GM20431 (cell line): ENCODE measurements around the gene SYNPR.

Experiments used
- in situ Hi-C: fragments of 300-500 bp; cut with MseI, MboI; formaldehyde crosslinking; loops from one replicate; pipeline ENCODE4 v1.15.0; 2020; ENCODE audit warnings: low sequenced_read_pairs; ENCODE audit not compliant: unreplicated experiment

Gene SYNPR

DNA sequence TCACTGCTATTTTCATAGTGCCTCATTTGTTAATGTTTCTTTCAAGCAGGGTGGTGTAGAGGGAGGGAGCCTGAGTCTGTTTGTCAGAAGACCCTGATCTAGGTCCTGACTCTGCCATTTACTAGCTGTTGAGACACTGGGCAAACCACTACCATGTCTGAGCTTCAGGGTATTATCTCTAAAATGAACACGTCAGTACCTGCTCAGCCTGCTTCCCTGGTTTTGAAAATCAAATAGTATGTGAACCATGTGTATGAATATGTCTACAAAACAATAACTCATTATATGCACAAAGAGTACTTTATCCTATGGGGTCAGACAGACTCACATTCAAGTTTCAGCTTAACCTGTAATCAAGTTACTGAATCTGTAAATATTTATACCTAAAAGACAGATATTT is 25.1 kb downstream of the SYNPR start:
- in situ Hi-C loops = no loop called here

DNA sequence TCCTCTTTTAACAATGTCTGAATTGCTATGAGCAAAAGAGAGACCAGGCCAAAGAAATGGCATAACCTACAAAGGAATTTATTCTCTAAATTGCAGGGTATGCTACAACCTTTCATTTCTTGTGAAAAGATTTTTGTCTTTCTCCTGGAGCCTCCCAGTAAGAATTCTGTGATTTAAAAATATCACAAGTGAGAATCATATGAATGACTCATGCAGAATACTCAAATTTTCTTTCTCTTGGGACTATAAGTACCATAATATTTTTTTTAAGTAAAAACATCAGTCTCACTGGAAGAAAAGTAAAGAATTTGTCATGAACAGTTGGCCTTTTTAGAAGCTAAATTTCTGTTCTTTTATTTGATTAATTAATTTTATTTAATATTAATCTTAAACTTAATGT is 26.3 kb downstream of the SYNPR start:
- in situ Hi-C loops = no loop called here

DNA sequence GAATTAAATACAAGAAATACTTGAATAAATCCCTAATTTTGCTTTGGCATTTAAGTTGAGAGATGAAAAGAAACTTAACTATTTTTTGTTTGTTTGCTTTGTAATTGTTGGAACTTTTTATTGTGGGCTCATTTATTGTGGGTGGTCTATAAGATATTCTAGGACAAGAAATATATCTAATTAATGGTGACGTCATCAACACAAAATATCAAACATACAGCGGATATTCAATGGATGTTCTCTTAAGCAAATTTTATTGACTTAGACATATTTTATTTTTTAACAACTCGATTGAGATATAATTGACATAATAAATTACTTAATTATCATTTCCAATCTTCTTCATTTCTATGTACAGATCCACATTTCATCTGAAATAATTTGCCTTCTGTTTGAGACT is 30.0 kb downstream of the SYNPR start:
- in situ Hi-C loops = no loop called here

DNA sequence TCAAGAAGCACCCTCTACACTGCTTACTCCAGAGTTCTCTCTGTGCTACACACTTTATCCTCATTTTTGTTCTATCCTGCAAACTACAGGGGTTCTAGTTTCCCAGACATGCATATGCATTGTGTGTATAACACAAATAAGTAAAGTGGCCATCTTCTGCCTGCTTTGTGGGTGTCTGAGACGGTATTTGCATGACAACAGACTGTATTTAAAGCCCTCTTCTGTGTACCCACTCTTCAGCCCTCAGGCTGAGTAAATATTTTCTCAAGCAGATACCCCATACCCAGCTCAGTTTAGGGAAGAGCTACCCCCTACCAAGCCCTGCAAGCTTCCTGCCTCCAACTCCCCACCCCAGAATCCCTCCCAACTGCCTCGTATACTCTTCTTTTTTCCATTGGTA is 31.7 kb downstream of the SYNPR start:
- in situ Hi-C loops = no loop called here

DNA sequence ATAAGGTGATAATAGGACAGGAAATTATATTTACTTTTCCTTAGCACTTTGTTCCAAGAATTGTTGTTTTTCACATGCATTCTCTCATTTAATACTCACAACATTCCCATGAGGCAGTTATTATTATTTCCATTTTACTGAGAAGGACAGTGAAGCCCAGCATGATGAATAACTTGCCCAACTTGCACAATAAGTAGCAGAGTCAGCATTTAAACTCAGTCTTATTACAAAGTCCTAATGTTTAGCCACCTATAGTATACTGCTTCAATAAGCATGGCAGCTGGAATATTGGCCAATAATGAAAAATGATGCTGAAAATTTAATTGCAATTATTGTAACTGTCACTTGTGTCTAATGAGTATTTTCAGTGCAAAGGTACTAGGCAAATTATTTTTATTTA is 45.7 kb downstream of the SYNPR start:
- in situ Hi-C loops = no loop called here

DNA sequence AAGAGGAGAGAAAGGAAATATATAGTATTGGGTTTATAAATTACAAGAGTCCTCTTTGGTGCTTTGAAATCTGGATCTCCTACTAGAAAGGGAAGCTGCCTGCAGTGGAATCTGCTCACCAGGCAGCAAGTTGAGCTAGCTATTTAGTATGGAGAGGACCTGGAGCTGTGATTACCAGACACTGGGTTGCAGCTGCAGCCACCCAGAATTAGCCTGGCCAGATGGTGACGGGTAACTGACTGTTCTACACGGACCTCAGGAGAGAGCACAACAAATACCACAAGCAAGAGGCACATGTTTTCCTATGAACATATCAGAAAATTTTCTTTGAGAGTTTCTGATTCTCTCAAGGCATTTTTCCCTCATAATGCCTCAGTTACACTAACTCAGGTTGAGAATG is 46.5 kb downstream of the SYNPR start:
- in situ Hi-C loops = no loop called here

DNA sequence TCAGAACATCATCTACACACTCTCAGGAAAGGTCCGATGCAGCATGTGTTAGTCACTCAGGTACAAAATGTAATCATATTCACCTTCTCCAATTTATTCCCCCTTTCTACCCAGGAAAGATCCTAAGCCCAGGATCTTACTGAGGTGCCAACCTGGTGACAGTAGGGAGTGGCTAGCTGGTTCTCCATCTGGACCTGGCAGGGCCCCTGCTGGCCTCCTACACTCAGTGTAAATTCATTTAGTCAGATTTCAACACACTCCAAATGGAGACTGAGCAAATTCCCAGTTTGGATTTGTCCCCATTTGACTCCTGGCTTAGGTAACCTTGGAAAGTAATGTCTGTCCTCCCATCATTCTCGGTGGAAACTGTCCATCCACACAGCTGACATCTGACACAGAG is 47.3 kb downstream of the SYNPR start:
- in situ Hi-C loops = no loop called here

DNA sequence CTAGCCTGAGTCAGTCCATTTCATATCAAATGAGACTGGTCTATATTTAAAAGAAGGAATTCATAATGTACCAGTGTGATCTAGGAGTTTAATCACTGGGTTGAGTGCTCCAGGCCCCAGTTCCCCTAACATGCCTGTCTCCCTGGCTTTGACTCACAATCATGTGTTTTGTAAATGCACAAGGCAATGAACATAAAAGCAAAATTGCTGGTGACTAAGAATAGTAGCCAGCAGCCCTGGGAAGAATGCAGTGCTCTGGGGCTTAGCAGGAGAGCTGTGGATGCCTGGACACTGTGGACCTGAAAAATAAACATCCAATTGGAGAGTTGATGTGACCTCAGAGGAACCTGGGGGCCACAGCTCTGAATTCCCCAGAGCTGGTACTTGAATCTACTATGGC is 50.3 kb downstream of the SYNPR start:
- in situ Hi-C loops = no loop called here

DNA sequence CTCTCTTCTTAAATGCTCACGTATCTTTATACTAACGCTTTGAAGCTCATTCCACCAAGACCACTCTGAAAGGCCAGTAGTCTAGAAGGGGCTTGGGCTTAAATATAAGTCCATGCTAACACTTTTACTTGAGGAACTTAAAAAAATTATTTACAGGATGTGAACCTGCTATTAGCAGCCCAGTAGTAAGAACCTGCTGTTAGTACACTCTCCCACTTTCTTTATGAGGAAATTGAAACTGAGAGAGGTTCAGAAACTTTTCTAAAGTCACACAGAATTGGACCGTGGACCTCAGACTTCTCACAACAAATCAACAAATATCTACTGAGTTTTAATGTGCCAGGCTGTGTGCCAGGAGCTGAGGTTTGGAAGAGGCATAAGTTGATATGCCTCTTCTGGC is 53.4 kb downstream of the SYNPR start:
- in situ Hi-C loops = no loop called here

DNA sequence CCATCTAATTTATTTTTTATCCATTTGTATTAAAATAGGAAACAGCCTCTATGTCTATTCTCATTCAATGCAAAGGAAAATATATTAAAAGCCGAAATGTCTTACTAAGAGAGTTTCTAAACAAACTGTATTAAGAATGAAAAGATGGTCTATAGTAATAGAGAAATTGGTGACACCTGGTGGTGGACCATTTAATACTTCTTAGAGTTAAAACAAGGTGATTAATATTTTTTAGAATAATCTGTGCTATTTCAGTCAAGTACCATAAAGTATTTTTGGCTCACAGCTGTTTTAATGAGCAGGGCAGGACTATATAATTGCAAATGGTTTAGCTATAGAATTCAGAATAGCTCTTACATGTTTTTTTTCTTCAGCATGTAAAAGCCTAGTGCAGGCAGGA is 55.7 kb downstream of the SYNPR start:
- in situ Hi-C loops = no loop called here

DNA sequence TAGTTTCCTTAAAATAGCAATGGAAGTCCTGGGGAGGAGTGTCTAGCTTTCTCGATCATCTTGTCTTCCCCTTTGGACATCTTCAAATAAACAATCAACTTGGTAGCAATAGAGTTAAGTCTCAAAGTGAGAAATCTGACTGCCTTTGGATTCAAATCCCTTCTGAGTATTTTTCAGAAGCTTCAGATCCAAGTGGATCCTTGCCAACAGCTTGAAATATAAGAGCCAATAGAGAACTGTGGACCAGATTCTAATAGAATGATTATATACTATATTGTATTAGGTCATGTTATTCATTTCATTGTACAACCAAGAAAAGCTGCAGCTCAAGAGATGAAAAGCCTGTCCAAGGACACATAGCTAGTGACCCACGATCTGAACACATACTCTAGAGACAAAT is 60.2 kb downstream of the SYNPR start:
- in situ Hi-C loops = no loop called here

DNA sequence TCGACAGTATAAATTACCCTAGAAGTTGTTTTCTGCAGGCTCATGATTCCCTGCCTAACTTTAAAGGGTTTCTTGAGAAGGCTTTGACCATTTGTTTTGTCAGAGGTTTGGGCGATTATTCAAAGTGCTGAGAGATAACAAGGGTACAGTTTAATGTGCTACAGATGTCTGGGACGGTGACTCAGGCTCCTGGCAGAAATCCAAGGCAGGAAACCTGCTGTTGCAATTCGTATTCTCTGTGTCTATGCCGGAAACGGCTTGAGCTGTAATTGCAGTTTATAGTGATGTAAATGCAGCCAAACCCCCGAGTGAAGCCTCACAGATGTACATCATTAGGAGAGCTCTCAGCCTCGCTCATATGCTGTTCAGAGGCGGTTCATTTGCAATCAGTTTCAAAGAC is 65.6 kb downstream of the SYNPR start:
- in situ Hi-C loops = no loop called here

DNA sequence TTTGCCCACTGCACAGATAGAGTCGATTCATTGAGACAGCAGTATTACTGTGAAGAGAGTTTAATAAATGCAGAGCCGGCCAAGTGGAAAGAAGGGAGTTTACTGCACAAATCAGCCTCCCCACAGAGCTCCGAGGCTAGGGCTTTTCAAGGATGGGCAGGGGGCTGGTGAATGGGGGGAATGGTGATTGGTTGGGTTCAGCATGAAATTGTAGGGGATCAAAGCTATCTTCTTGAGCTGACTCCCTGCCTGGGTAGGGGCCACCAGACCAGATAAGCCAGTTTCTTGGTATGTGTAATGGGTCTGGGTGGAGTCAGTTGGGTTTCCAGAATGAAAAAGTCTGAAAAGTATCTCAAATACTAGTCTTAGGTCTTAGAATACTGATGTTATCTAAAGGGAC is 66.6 kb downstream of the SYNPR start:
- in situ Hi-C loops = no loop called here

DNA sequence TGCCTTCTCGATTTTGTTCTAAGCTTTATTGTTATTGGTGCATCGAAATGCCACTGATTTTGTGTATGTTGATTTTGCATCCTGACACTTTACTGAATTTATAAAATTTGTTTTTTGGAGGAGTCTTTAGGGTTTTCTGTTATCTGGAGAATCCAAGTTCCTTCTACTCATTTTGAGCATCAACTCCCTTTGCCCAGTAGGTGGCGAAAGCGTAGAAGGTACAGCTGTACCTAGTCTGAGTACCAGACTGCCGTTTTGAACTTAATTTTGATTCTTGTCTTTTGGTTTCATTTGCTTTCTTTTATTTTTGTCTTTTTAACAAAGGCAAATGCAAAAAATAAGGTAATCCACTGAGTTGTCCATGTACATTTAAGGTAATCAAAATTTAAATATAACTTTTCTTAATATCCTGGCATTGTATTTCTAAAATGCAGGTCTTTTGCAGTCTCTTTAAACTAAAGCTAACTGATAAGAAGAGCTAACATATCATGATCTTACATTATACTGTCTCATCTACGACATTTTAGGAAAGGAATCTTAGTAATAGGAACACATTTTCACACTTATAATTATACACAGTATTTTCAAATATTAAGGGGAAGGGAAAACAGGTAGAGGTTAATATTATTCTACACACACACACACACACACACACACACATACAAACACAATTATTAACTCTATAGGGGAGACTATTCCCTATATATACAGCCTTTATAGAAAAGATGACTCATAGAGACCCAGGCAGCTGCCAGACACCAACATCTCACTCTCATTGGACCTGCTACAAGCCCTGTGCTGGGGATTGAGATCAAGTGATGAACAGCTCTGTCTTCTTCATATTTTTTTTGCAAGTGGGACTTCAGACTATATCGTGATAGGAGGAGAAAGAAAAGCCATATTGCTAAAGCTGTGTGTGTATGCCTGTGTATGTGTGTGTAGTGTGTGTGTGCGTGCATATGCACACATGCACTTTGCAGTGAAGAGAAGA is 71.8 kb downstream of the SYNPR start:
- in situ Hi-C loops = loop anchor here (10.0 kb wide), 1 partner anchor 475 kb away; no protein-coding TSS in a partner anchor

DNA sequence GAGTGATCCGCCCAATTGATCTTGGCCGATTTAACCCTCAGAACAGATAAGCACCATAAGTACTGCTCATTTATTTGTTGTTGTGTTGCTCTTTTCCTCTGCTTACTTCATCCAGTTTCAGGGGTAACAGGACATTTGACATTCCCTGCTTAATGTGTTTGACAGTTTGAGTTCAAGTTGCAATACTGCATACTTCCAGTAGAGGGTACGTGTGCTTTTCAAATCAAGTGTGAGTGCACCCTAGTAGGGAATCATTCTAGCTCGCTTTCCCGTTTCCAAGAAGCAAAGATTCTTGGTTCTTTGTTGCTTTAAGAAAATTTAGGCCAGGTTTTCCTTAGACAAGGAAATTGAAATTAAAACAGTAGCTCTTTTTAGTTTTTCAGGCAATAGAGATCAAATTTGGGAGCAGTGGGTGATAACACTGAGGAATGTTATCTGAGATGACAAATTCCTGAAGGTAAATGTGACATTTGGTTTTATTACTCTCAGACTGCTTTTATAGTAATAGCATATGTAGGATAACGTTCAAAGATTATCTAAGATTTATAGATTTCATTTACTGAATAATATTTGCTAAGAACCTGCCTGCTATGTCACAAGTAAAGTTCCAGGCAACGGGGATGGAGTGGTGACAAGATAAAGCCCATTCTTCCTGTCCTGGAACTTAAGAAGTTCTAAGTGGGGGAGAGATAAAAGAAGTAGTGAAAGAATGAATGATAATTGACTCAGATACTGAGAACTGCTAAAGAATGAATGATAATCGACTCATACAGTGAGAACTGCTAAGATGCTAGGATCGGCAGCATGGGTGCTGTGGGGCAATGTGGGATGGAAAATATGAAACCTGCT is 73.3 kb downstream of the SYNPR start:
- in situ Hi-C loops = loop anchor here (10.0 kb wide), 1 partner anchor 473 kb away; no protein-coding TSS in a partner anchor

DNA sequence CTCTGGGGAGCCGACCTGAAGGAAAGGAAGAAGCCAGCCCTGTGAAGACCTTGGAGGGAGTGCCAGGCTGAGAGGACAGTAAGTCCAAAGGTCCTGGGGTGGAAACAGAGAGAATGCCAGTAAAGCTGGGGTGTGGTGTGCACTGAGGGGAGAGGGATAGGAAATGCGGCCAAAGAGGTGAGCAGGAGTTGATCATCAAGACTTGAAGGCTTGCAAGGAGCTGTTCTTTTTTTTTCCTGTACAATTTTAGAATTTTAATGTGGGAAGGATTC is 73.8 kb downstream of the SYNPR start:
- in situ Hi-C loops = loop anchor here (10.0 kb wide), 1 partner anchor 473 kb away; no protein-coding TSS in a partner anchor

DNA sequence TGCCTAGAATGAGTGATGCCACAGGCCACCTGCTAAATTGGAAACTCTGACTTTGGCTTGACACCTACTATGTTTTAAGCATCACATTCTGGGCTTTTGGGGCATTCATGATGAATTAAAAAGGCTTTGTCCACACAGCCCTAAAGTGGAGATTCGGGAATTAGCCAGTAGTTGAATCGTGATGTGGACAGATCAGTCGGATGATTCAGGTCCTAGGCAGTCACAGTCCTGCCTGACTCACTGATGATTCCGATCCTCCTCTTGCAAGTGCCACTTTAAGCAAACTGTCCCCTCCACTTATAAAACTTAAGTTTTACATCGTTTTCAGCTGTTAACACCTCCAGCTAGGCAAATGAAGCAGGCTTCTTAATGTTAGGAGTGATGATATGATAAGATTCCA is 75.3 kb downstream of the SYNPR start:
- in situ Hi-C loops = loop anchor here (10.0 kb wide), 1 partner anchor 471 kb away; no protein-coding TSS in a partner anchor

DNA sequence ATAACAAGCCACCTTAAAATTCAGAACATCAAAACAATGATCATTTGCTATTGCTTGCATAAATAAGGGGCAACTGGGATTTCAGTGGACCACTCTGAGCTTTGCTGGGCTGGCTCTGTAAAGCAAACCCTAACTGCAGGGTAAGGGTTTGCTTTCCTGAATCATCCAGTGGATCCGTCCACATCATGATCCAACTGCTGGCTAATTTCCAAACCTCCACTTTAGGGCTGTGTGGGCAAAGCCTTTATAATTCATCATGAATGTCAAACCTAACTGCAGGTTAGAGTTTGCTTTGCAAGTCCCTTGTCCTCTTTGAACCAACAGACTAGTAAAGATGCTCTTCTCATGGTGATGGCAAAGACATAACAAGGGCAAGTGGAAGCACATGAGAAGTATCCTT is 76.1 kb downstream of the SYNPR start:
- in situ Hi-C loops = loop anchor here (10.0 kb wide), 1 partner anchor 471 kb away; no protein-coding TSS in a partner anchor

DNA sequence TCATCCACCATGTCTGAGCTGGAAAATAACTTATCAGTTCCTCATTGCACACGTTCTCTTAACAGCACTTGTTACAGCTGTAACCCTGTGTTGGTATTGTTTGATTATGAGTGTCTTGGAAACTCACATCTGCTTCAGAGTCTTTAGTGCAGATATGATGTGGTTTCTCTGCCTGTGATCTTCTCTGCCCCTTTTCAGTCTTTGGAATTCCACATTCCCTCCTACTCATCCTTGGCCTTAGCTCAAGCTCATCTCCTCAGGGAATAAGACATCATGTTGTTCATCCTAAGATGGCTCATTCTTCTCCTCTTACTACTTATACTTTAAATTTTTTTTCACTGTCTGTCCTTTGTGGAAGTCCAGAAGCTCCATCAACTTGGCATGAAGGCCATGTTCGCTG is 77.7 kb downstream of the SYNPR start:
- in situ Hi-C loops = loop anchor here (10.0 kb wide), 1 partner anchor 469 kb away; no protein-coding TSS in a partner anchor

DNA sequence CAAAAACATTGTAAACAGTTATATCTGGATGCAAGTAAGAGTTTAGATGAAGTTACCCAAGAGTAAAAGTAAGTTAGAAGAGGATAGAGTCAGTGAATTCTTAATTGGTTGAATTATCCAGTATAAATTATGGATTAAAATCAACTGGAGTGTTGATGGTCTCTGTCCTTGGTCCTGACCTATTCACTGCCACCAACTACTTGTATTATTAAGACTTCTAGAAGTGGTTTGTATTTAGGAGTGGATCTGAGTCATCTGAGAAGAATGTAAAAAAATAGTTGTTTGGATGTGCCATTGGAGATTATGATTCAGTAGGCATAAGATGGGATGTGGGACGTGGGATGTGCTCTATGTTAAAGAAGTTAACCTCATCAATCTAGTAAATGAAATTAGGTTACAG is 86.4 kb downstream of the SYNPR start:
- in situ Hi-C loops = no loop called here

DNA sequence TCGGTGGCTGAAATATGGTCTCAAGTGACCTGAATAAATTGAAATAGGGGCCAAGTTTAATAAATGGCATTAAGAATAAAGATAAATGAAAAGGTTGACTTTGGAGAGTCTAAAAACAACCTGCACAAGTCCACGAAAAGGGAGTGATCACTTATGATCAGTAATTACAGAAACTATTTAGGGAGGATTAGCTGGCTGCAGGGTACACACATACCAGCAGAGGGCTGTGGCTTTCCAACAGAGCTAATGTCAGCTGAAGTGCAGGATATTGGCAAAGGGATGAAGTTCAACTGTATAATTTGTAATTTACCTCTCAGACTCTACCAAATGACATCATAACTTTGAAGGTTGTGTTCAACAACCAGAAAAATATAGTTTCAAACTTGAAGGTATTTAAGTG is 86.8 kb downstream of the SYNPR start:
- in situ Hi-C loops = no loop called here
